Ascending aorta (tissue), 2 donors: ENCODE measurements around the gene PDE5A. TPM values are rescaled to one million over a fixed set of nuclear protein-coding genes. Genes with fewer than 3 reads are reported as not detected.

ENCODE experiments used
- DNase-seq, 2 donors: peaks; one replicate each; pipeline ENCODE4 v3.0.0-alpha.2; 2019; ENCODE audit warnings: low spot score in 2 of 2
- H3K27ac ChIP-seq, 2 donors: fragments of 200-600 bp; sonication (generic); one replicate each; pipeline ENCODE4 v1.5.1; 2016 to 2017; ENCODE audit warnings: mild to moderate bottlenecking in 1 of 2
- H3K27me3 ChIP-seq: fragments of 200-600 bp; sonication (generic); one replicate; pipeline ENCODE4 v1.5.1; 2017
- H3K36me3 ChIP-seq, 2 donors: fragments of 200-600 bp; sonication (generic); one replicate each; pipeline ENCODE4 v1.5.1; 2016
- H3K4me1 ChIP-seq, 2 donors: fragments of 200-600 bp; sonication (generic); one replicate each; pipeline ENCODE4 v1.5.1; 2016 to 2017; ENCODE audit warnings: mild to moderate bottlenecking in 1 of 2
- H3K4me3 ChIP-seq, 2 donors: fragments of 200-600 bp; sonication (generic); one replicate each; pipeline ENCODE4 v1.5.1; 2016 to 2017; ENCODE audit warnings: mild to moderate bottlenecking in 1 of 2
- H3K9me3 ChIP-seq, 2 donors: fragments of 200-600 bp; sonication (generic); one replicate each; pipeline ENCODE4 v1.5.1; 2016
- CTCF ChIP-seq, 3 experiments: fragments of 200-600 bp in 2 of 3; fragments of 450-650 bp in 1 of 3; sonication (generic) in 2 of 3; IDR thresholded peaks; one replicate each; pipeline ENCODE4 v1.5.1; 2016 to 2019; ENCODE audit warnings: antibody characterized with exemption in 3 of 3, mild to moderate bottlenecking in 1 of 3, moderate library complexity in 1 of 3
- intact Hi-C: fragments of 100-400 bp; cut with DNase I; formaldehyde crosslinking; loops from one replicate; pipeline ENCODE4 v1.15.1; 2023
- total RNA-seq: library from RNA; depleted of rRNA; stranded (reverse); fragments of >200 nt; gene quantifications from one replicate; pipeline ENCODE4 v1.1.0, GENCODE V29; 2016

Gene PDE5A
- total RNA-seq, 1 donor from 2014 or later, result 39.7 TPM

GRCh38 chr4:119498527-119498926 lies 130.1 kb downstream of the PDE5A start:
- Histone ChIP-seq H3K9me3 (no peaks in the 10 kb centered on the region), H3K27ac (peak overlapping the region; percentile 46 to 71), H3K27me3 (no peaks in the 10 kb centered on the region), H3K36me3 (peaks cover 44 to 68% of the 10 kb centered on the region in 2 donors), H3K4me1 (peaks cover 0 to 2% of the 10 kb centered on the region in 2 donors), H3K4me3 (no peak overlapping the region)
- DNase-seq, result peak in 1 of 2 donors; percentile 69
- intact Hi-C loops, result loop anchor here (10.0 kb wide), 1 partner anchor 514 kb away; no protein-coding TSS in a partner anchor
- TF ChIP-seq CTCF (IDR thresholded peaks at IDR 0.05), result no peak

GRCh38 chr4:119493886-119494285 lies 134.7 kb downstream of the PDE5A start:
- Histone ChIP-seq H3K27me3 (no peaks in the 10 kb centered on the region), H3K27ac (no peak overlapping the region), H3K9me3 (no peaks in the 10 kb centered on the region), H3K36me3 (peaks cover 19 to 27% of the 10 kb centered on the region in 2 donors), H3K4me1 (peaks cover 0 to 2% of the 10 kb centered on the region in 2 donors), H3K4me3 (no peak overlapping the region)
- no peak for TF ChIP-seq CTCF (IDR thresholded peaks at IDR 0.05)
- intact Hi-C loops, result loop anchor here (2.0 to 10.0 kb wide), 2 partner anchors 179 to 509 kb away; no protein-coding TSS in a partner anchor
- DNase-seq, result no peak

- Histone ChIP-seq H3K4me1 (no peaks in the 10 kb centered on the region), H3K9me3 (no peaks in the 10 kb centered on the region), H3K4me3 (no peak overlapping the region), H3K27ac (no peak overlapping the region), H3K36me3 (peaks cover 18 to 24% of the 10 kb centered on the region in 2 donors), H3K27me3 (no peaks in the 10 kb centered on the region)
- no peak for DNase-seq
- intact Hi-C loops, result loop anchor here (2.0 to 10.0 kb wide), 2 partner anchors 179 to 509 kb away; no protein-coding TSS in a partner anchor
- TF ChIP-seq CTCF (IDR thresholded peaks at IDR 0.05), result peak; percentile 9 to 27 (median 15)
Observed at GRCh38 chr4:119493419-119493818, 135.2 kb downstream of the PDE5A start.

GRCh38 chr4:119490335-119490734 lies 138.3 kb downstream of the PDE5A start:
- no peak overlapping the region for H3K4me3 ChIP-seq
- H3K27me3 ChIP-seq, result no peaks in the 10 kb centered on the region
- no peaks in the 10 kb centered on the region for H3K4me1 ChIP-seq
- peaks cover 0 to 6% of the 10 kb centered on the region in 2 donors for H3K9me3 ChIP-seq
- H3K36me3 ChIP-seq, result peaks cover 9 to 12% of the 10 kb centered on the region in 2 donors
- intact Hi-C loops, result loop anchor here (10.0 kb wide), 1 partner anchor 506 kb away; no protein-coding TSS in a partner anchor
- TF ChIP-seq CTCF (IDR thresholded peaks at IDR 0.05), result peak in 1 of 3 experiments; percentile 27
- DNase-seq, result no peak
- H3K27ac ChIP-seq, result no peak overlapping the region

- H3K27ac ChIP-seq, result no peak overlapping the region
- H3K36me3 ChIP-seq, result peaks cover 0 to 1% of the 10 kb centered on the region in 2 donors
- H3K27me3 ChIP-seq, result no peaks in the 10 kb centered on the region
- H3K4me3 ChIP-seq, result no peak overlapping the region
- H3K4me1 ChIP-seq, result no peaks in the 10 kb centered on the region
- no peak for TF ChIP-seq CTCF (IDR thresholded peaks at IDR 0.05)
- no peak for DNase-seq
- H3K9me3 ChIP-seq, result peaks cover 0 to 8% of the 10 kb centered on the region in 2 donors
- intact Hi-C loops, result no loop called here
Observed at GRCh38 chr4:119489305-119489704, 139.3 kb downstream of the PDE5A start.
